Activated naive CD8-positive, alpha-beta T cell treated with anti-CD3 and anti-CD28 coated beads, Interleukin-2, amount 10 ng/mL, durations not matched to agents 7 days and 5 days (primary cell): ENCODE measurements around the gene NALCN. TPM values are rescaled to one million over a fixed set of nuclear protein-coding genes. Genes with fewer than 3 reads are reported as not detected.

Experiments
- ATAC-seq: fragments of 150-1000 bp; cut with Tn5 transposase; one replicate; pipeline ENCODE4 v1.10.0; 2021; ENCODE audit warnings: low read depth, moderate library complexity
- POLR2A ChIA-PET: fragments of 350-600 bp; sonication (Branson Sonifier 250); formaldehyde crosslinking; loops from one replicate; lab custom pipeline; 2021; ENCODE audit warnings: antibody characterized with exemption; lab: Charles Lee
- DNase-seq: peaks from one replicate; pipeline ENCODE4 v3.0.0; 2021
- H3K27ac Mint-ChIP-seq: one replicate; pipeline ENCODE4 v1.8.0; 2022; ENCODE audit warnings: mild to moderate bottlenecking, mixed read lengths
- H3K27me3 Mint-ChIP-seq: one replicate; pipeline ENCODE4 v1.8.0; 2022; ENCODE audit warnings: mild to moderate bottlenecking, moderate library complexity, mixed read lengths
- H3K36me3 Mint-ChIP-seq: one replicate; pipeline ENCODE4 v1.8.0; 2021; ENCODE audit warnings: mild to moderate bottlenecking, mixed read lengths
- H3K4me1 Mint-ChIP-seq: one replicate; pipeline ENCODE4 v1.8.0; 2021; ENCODE audit warnings: mixed read lengths
- H3K4me3 Mint-ChIP-seq: one replicate; pipeline ENCODE4 v1.8.0; 2022; ENCODE audit warnings: mild to moderate bottlenecking, moderate library complexity, mixed read lengths
- H3K9me3 Mint-ChIP-seq: one replicate; pipeline ENCODE4 v1.8.0; 2021; ENCODE audit warnings: mixed read lengths
- total RNA-seq, 2 experiments: library from RNA; stranded (reverse); gene quantifications; one replicate each; pipeline ENCODE4 v1.2.3, GENCODE V29; 2021

The NALCN gene
- total RNA-seq, 2 experiments from 2014 or later: not detected

DNA sequence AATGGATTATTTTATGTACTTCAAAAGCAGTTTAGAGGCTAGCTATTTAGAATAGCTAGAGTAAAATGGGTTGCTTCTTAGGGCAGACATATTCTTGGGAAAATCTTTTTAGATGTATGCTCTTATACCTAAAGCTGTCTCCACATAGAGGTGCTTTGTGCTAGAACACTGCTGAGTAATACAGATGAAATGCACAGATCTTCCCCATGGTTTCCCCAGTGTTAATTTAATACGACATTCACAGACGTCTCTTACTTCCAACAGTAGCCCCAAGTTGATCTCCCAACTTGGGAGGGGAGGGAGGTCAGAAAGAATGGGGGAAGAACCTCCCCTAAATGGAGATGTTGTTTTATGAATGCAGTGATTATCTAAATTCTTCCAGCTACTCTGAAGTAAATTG lies 16.9 kb downstream of the NALCN start:
- POLR2A ChIA-PET: no interaction called here
- DNase-seq (no peak), ATAC-seq (no peak)
- Mint-ChIP-seq H3K36me3 (no peaks in the 10 kb centered on the region), H3K4me3 (no peak overlapping the region), H3K27me3 (peaks cover 2% of the 10 kb centered on the region), H3K4me1 (no peaks in the 10 kb centered on the region), H3K27ac (no peak overlapping the region), H3K9me3 (no peaks in the 10 kb centered on the region)

DNA sequence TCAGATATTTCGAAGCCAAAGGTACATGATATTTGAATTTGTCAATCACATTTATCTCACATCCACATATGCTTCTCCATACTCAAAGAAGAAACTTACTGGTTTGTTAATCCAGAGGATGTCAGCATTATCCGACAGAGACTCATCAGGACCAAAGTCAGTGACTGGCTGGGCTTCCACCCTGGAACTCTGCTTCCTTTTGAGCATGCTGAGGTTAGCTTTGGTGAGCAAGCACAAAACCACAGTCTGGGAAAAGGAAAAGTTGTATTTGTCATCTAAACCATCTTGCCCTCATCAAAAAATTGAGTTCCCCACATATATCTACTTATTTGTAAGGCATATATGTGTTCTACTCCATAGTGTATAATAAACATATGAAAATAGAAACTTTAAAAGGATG lies 17.4 kb downstream of the NALCN start:
- ATAC-seq (no peak), DNase-seq (no peak)
- no peaks in the 10 kb centered on the region for H3K9me3 Mint-ChIP-seq
- no peak overlapping the region for H3K27ac Mint-ChIP-seq
- H3K4me1 Mint-ChIP-seq: no peaks in the 10 kb centered on the region
- H3K4me3 Mint-ChIP-seq: no peak overlapping the region
- H3K27me3 Mint-ChIP-seq: peaks cover 2% of the 10 kb centered on the region
- POLR2A ChIA-PET: no interaction called here
- no peaks in the 10 kb centered on the region for H3K36me3 Mint-ChIP-seq

DNA sequence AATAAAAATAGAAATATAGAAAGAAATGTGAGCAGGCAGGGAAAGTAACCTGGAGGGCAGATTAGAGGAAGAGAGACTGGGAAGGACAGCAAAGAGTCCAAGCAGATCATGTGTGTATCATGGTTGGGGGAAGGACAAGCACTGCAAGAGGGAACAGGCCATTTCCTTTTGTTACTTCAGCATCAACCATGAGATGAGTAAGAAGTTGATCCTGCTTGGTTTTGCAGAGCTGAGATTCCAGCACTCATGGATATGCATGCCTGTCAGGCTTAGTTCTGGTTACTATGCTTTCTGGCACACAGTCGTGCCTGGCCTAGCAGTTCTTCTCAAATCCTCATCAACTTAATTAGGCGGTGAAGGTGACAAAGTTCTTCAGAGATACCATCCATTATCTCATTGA lies 18.1 kb downstream of the NALCN start:
- Mint-ChIP-seq H3K4me1 (no peaks in the 10 kb centered on the region), H3K36me3 (no peaks in the 10 kb centered on the region), H3K4me3 (no peak overlapping the region), H3K27me3 (peaks cover 2% of the 10 kb centered on the region), H3K27ac (no peak overlapping the region), H3K9me3 (no peaks in the 10 kb centered on the region)
- POLR2A ChIA-PET: no interaction called here
- no peak for ATAC-seq
- DNase-seq: no peak

DNA sequence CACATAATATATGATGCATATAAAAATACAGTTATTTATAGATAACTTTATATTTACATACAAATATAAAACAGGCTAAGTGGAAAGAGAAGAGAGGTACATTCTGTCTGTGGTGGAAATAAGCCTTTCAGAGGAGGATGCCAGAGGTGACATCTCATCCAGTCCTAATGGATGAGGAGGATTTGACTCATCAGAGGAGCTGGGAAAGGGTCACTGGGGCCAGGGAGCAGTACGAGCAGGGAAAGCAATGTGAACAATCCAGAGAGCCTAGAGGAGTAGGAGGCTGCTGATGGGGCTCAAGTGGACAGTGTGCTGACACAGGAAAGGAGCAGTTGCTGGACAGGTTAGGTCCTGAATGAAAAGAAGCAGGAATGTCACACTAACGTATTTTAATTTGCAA lies 18.6 kb downstream of the NALCN start:
- no peak overlapping the region for H3K4me3 Mint-ChIP-seq
- no peaks in the 10 kb centered on the region for H3K36me3 Mint-ChIP-seq
- ATAC-seq (no peak), DNase-seq (no peak)
- no peaks in the 10 kb centered on the region for H3K4me1 Mint-ChIP-seq
- POLR2A ChIA-PET: no interaction called here
- H3K27me3 Mint-ChIP-seq: peaks cover 2% of the 10 kb centered on the region
- no peak overlapping the region for H3K27ac Mint-ChIP-seq
- no peaks in the 10 kb centered on the region for H3K9me3 Mint-ChIP-seq

DNA sequence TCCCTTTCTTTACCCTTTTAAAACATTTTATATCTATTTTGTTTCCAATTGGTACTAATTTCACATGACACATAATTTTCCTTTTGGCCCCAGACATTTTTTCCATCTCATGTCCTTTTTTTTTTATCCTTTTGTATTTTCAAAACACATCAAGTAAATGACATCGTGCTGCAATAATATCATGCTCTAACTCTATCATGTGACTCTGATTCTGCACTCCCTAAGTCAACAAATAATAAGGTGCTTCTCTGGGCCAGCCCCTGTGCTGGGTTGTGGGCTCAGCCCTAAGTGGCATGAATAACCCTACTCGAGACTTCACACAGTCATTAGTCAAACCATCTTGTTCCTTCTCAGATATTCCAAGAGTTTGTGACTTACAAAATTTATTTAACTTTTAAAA lies 21.7 kb downstream of the NALCN start:
- no peak overlapping the region for H3K27ac Mint-ChIP-seq
- no peak overlapping the region for H3K4me3 Mint-ChIP-seq
- no peaks in the 10 kb centered on the region for H3K9me3 Mint-ChIP-seq
- DNase-seq (no peak), ATAC-seq (no peak)
- POLR2A ChIA-PET: no interaction called here
- no peaks in the 10 kb centered on the region for H3K27me3 Mint-ChIP-seq
- H3K4me1 Mint-ChIP-seq: peaks cover 4% of the 10 kb centered on the region
- no peaks in the 10 kb centered on the region for H3K36me3 Mint-ChIP-seq

DNA sequence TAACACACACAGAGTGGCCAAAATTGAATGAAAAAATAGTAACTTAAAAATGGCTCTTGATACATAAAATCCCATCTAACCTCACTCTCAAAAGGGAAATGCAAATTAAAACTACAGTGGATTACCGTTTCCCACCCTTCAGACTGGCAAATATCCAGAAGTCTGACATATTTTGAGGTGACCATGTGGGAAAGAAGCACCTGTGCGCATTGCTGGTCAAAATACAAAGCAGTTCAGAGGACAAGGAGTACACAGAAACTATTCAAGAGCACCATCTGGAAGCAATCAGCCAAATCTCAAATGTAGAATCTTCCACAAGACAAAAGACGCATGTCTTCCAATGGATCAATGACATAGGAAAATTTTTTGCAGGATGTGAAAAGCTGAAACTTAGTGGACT lies 23.2 kb downstream of the NALCN start:
- no peaks in the 10 kb centered on the region for H3K36me3 Mint-ChIP-seq
- H3K27ac Mint-ChIP-seq: no peak overlapping the region
- POLR2A ChIA-PET: no interaction called here

DNA sequence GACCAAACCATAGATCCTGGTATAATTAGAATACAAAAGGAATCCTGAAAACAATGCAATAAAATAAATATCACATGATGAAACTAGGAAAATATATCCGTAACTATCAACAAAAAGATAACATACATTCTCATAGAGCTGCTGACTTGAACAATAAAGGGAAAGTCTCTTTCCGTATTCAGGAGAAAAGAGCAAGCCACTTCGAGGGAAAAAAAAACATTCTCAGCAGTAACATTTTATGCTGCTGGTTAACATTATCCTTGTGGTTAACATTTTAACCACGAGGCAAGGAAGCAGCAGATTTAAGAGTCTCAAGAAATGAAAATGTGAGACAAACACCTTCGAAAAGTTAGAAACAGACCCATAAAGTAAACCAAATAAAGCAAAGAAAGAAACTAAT lies 25.8 kb downstream of the NALCN start:
- H3K36me3 Mint-ChIP-seq: no peaks in the 10 kb centered on the region
- H3K27ac Mint-ChIP-seq: no peak overlapping the region
- no peaks in the 10 kb centered on the region for H3K9me3 Mint-ChIP-seq
- ATAC-seq (no peak), DNase-seq (no peak)
- POLR2A ChIA-PET: no interaction called here
- H3K4me3 Mint-ChIP-seq: no peak overlapping the region
- peaks cover 5% of the 10 kb centered on the region for H3K4me1 Mint-ChIP-seq
- H3K27me3 Mint-ChIP-seq: no peaks in the 10 kb centered on the region

More for the DNA sequence above, 23.2 kb downstream of the NALCN start:
- ATAC-seq: no peak
- no peaks in the 10 kb centered on the region for H3K27me3 Mint-ChIP-seq
- peaks cover 5% of the 10 kb centered on the region for H3K4me1 Mint-ChIP-seq
- H3K9me3 Mint-ChIP-seq: no peaks in the 10 kb centered on the region
- H3K4me3 Mint-ChIP-seq: no peak overlapping the region
- no peak for DNase-seq

DNA sequence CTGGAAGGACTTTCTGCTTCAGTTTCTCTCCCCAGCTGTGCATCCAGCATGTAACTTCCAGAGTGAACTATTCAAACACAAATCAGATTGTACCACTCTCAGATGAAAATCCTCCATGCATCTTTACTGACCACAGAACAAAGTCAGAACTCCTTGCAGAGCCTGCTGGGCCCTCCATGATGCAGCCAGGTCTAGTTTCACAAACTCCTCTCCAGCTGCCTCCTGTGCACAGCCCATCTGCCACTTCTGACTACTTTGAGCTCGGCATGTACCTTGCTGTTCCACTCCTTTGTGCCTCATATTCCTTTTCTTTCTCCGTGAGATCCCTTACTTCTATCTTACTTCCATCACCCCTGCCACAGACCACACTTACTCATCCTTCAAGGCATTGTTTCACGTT lies 31.4 kb downstream of the NALCN start:
- Mint-ChIP-seq H3K27ac (no peak overlapping the region), H3K36me3 (no peaks in the 10 kb centered on the region), H3K4me1 (peaks cover 1% of the 10 kb centered on the region), H3K27me3 (no peaks in the 10 kb centered on the region), H3K9me3 (no peaks in the 10 kb centered on the region), H3K4me3 (no peak overlapping the region)
- POLR2A ChIA-PET: no interaction called here
- ATAC-seq: no peak
- DNase-seq: no peak

DNA sequence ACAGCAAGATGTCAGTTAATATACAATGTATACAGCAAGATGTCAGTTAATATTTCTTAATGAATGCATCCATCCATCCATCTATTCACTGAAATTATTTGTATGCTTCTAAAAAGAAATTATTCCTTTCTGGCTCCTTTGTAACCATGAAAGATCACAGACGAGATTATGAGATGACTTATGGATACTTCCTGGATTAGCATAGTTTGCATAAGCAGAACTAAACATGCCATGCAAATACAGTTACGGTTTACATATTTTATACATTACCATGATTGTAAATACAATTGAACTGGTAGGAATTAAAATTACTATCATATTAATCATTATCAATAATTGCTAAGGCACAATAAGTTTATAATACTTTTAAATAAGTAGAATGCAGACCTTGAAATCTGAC lies 32.7 kb downstream of the NALCN start:
- POLR2A ChIA-PET: no interaction called here
- no peaks in the 10 kb centered on the region for H3K36me3 Mint-ChIP-seq
- H3K4me1 Mint-ChIP-seq: no peaks in the 10 kb centered on the region
- no peak overlapping the region for H3K27ac Mint-ChIP-seq
- no peaks in the 10 kb centered on the region for H3K9me3 Mint-ChIP-seq
- no peaks in the 10 kb centered on the region for H3K27me3 Mint-ChIP-seq
- DNase-seq: no peak
- no peak overlapping the region for H3K4me3 Mint-ChIP-seq
- ATAC-seq: no peak

DNA sequence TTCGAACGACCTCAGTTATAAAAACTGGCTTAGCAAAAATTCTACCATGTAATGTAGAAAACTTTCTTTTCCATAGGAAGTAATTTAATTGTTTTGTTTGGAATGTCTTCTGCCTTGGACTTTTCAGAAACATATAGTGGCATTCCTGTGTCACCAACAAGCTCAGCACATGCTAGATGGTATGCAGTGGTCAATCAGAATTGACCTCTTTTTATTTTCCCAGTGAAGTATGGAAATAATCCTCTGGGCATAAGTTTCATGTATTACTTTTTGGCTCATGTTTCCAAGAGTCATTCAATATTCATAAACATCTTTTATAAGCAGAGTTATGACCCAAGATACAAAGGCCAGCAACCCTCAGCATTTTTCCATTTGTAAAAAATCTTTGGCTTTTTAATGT lies 33.6 kb downstream of the NALCN start:
- H3K36me3 Mint-ChIP-seq: no peaks in the 10 kb centered on the region
- POLR2A ChIA-PET: no interaction called here
- no peak for DNase-seq
- H3K4me1 Mint-ChIP-seq: no peaks in the 10 kb centered on the region
- no peak overlapping the region for H3K27ac Mint-ChIP-seq
- H3K27me3 Mint-ChIP-seq: no peaks in the 10 kb centered on the region
- ATAC-seq: no peak
- no peak overlapping the region for H3K4me3 Mint-ChIP-seq
- H3K9me3 Mint-ChIP-seq: no peaks in the 10 kb centered on the region

DNA sequence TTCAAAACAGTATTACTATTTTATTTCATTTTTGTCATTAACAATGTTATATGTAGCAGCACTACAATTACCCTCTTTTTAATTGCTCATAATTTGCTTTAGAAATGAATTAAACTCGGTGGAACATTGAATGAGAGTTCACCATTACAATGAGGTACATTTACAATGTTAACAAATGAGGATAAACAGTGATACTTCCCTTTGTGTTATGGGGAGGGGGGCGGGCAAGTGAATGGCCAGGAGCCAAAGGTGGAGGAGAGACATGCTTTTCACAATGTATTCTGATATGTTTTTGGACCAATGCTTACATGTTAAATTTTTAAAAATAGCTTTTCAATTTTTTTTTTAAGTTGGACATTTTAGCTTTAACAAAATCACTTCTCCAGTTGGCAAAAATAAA lies 34.2 kb downstream of the NALCN start:
- no peak for DNase-seq
- H3K27ac Mint-ChIP-seq: no peak overlapping the region
- H3K9me3 Mint-ChIP-seq: no peaks in the 10 kb centered on the region
- H3K36me3 Mint-ChIP-seq: no peaks in the 10 kb centered on the region
- H3K4me1 Mint-ChIP-seq: no peaks in the 10 kb centered on the region
- H3K4me3 Mint-ChIP-seq: no peak overlapping the region
- POLR2A ChIA-PET: no interaction called here
- no peak for ATAC-seq
- no peaks in the 10 kb centered on the region for H3K27me3 Mint-ChIP-seq

DNA sequence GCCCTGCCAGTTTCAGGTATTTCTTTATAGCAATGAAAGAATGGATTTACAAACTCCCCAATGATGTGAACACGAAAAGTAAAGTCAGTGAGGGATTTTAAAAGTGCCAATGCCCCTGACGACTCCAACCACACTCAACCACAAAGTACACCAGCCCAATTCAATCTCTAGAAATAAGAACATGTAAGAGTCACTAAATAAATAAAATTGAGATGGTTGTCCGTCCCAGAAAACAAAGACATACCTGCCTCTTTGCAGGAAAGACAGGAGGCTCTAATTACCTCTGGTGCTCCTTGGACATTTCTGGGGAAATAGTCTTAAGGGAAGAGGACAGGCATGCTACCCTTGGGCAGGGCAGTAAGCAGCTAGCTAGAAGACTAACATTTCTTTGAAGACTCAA lies 55.8 kb downstream of the NALCN start:
- DNase-seq: no peak
- no peaks in the 10 kb centered on the region for H3K36me3 Mint-ChIP-seq
- no peak overlapping the region for H3K27ac Mint-ChIP-seq
- peaks cover 4% of the 10 kb centered on the region for H3K9me3 Mint-ChIP-seq
- ATAC-seq: no peak
- H3K4me1 Mint-ChIP-seq: no peaks in the 10 kb centered on the region
- no peak overlapping the region for H3K4me3 Mint-ChIP-seq
- H3K27me3 Mint-ChIP-seq: no peaks in the 10 kb centered on the region
- POLR2A ChIA-PET: no interaction called here

DNA sequence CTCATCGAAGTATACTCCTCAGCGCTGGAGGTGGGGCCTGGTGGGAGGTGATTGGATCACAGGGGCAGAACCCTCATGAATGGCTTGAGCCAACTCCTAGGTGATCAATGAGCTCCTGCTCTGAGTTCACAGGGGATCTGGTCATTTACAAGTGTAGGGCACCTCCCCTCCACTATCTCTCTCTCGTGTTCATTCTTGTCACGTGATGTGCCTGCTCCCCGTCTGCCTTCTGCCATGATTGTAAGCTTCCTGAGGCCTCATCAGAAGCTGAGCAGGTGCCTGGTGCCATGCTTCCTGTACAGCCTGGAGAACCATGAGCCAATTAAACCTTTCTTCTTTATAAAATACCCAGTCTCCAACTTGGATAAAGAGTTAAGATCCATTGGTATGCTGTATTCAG lies 61.4 kb downstream of the NALCN start:
- H3K4me3 Mint-ChIP-seq: no peak overlapping the region
- ATAC-seq: no peak
- H3K4me1 Mint-ChIP-seq: no peaks in the 10 kb centered on the region
- H3K36me3 Mint-ChIP-seq: no peaks in the 10 kb centered on the region
- POLR2A ChIA-PET: no interaction called here
- DNase-seq: no peak
- H3K27ac Mint-ChIP-seq: no peak overlapping the region
- no peaks in the 10 kb centered on the region for H3K27me3 Mint-ChIP-seq
- H3K9me3 Mint-ChIP-seq: peaks cover 4% of the 10 kb centered on the region

DNA sequence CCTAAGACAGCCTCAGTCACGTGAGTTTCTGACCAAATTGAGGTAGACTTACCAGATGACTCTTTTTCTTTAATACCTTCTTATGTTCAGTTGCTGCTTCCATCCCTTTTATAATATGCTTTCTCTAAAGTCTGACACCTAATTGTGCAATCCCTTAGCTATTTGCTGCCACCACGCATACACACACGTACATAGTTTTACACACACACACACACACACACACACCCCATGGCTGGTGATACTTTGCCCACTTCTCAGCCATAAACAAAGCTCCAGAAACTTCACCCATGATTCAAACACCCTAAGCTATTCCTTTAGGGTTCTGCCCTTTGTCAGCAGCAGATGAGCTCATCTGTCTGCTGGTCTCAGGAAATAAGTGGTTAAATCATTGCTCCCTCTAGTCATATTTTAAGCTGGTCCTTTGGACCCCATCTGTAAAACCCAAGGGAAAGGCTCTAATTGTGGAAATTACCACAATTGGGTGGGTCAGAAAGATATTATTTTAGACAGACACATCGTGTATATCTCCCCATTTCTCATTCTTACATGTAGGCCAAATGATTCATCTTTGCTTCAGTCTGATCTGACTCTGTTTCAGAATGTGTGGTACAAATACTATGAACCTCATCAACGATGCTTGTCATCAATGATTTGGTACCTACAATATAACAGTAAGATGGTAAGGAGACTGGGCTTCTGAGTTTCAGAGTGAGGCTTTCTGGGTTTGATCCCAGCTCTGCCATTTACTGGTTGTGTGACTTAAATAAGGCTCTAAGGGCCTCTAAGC lies 69.2 kb downstream of the NALCN start:
- POLR2A ChIA-PET: no interaction called here
- Mint-ChIP-seq H3K4me3 (no peak overlapping the region), H3K9me3 (no peaks in the 10 kb centered on the region), H3K4me1 (no peaks in the 10 kb centered on the region), H3K27ac (no peak overlapping the region), H3K27me3 (no peaks in the 10 kb centered on the region), H3K36me3 (no peaks in the 10 kb centered on the region)
- ATAC-seq: no peak
- no peak for DNase-seq

DNA sequence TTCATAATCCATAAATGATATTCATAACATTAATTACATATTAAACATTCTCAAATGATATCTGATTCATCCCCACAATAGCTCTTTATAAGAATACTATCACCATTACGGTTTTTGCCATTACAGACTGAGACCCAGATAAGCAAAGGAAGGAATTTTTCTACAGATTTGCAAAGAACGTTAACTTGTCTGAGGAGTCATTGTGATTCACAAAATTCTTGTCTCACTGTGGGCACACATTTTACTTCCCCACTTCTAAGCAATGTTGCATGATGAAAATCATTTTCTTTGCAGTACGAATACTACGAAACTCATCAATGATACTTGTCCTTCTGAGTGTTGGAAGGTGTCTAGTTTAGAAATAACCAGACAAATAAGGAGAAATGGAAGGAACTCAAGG lies 70.1 kb downstream of the NALCN start:
- Mint-ChIP-seq H3K27ac (no peak overlapping the region), H3K9me3 (no peaks in the 10 kb centered on the region), H3K4me3 (no peak overlapping the region), H3K36me3 (no peaks in the 10 kb centered on the region), H3K27me3 (no peaks in the 10 kb centered on the region), H3K4me1 (no peaks in the 10 kb centered on the region)
- ATAC-seq (no peak), DNase-seq (no peak)
- POLR2A ChIA-PET: no interaction called here
